PFSK-1 (cell line): Measurements from ENCODE around the gene PAPPA2.

ENCODE experiments used
- FOXP2 ChIP-seq: optimal IDR thresholded peaks from 2 replicates; pipeline ENCODE3; 2011; ENCODE audit warnings: borderline replicate concordance, control low read depth, inconsistent platforms; ENCODE audit not compliant: insufficient read depth; ENCODE audit errors: extremely low read length, extremely low read depth
- POLR2AphosphoS5 ChIP-seq: IDR thresholded peaks from 2 replicates; pipeline ENCODE4 v1.6.1; 2012; ENCODE audit warnings: low read depth, mild to moderate bottlenecking, control low read depth, low read length, moderate library complexity
- SIN3A ChIP-seq: IDR thresholded peaks from 2 replicates; pipeline ENCODE4 v1.6.1; 2012; ENCODE audit warnings: mild to moderate bottlenecking, low read length, moderate library complexity, borderline replicate concordance; ENCODE audit not compliant: insufficient read depth
- TAF1 ChIP-seq: IDR thresholded peaks from 2 replicates; pipeline ENCODE4 v1.6.1; 2012; ENCODE audit warnings: low read length, control low read depth, borderline replicate concordance; ENCODE audit not compliant: insufficient read depth
- TF ChIP-seq, protein P1 (sequence below), 2 experiments: IDR thresholded peaks; 2 replicates each; pipeline versions ENCODE4 v1.6.1 to v1.8.0; 2011 to 2012; ENCODE audit warnings: low read depth in 2 of 2, low read length in 2 of 2, control low read depth in 1 of 2, inconsistent platforms in 1 of 2, mild to moderate bottlenecking in 1 of 2, moderate library complexity in 1 of 2; ENCODE audit not compliant: insufficient read depth in 1 of 2

Gene PAPPA2

GRCh38 chr1:176543360-176544129, 80.6 kb downstream of the PAPPA2 start:
- no peak for TF ChIP-seq POLR2AphosphoS5
- TF ChIP-seq, protein P1, sequence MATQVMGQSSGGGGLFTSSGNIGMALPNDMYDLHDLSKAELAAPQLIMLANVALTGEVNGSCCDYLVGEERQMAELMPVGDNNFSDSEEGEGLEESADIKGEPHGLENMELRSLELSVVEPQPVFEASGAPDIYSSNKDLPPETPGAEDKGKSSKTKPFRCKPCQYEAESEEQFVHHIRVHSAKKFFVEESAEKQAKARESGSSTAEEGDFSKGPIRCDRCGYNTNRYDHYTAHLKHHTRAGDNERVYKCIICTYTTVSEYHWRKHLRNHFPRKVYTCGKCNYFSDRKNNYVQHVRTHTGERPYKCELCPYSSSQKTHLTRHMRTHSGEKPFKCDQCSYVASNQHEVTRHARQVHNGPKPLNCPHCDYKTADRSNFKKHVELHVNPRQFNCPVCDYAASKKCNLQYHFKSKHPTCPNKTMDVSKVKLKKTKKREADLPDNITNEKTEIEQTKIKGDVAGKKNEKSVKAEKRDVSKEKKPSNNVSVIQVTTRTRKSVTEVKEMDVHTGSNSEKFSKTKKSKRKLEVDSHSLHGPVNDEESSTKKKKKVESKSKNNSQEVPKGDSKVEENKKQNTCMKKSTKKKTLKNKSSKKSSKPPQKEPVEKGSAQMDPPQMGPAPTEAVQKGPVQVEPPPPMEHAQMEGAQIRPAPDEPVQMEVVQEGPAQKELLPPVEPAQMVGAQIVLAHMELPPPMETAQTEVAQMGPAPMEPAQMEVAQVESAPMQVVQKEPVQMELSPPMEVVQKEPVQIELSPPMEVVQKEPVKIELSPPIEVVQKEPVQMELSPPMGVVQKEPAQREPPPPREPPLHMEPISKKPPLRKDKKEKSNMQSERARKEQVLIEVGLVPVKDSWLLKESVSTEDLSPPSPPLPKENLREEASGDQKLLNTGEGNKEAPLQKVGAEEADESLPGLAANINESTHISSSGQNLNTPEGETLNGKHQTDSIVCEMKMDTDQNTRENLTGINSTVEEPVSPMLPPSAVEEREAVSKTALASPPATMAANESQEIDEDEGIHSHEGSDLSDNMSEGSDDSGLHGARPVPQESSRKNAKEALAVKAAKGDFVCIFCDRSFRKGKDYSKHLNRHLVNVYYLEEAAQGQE (IDR thresholded peaks at IDR 0.05; ENCODE audit: insufficient read depth in 1 of 2, low read depth in 2 of 2, low read length in 2 of 2) = no peak
- no peak for TF ChIP-seq SIN3A
- no peak for TF ChIP-seq TAF1
- no peak for TF ChIP-seq FOXP2

DNA sequence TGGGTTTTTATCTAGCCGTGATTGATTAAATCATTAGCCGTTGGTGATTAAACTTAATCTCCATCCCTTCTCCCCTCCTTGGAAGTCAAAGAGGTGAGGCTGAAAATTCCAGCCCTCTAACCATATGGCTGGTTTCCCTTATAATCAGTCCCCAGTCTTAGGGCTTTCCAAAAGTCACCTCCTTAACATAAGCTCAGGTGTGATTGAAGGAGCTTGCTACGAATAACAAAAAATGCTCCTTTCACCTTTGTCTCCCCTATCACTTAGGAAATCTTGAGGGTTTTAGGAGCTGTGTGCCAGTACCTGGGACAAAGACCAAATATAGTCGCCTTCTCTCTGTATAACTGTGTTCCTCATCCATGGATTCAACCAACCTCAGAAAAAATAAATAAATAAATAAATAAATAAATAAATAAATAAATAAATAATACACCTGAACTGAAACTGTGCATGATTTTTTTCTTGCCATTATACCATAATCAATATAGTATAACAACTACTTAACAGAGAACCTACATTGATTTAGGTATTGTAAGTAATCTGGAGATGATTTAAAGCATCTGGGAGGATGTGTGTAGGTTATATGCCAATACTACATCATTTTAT, 82.2 kb downstream of the PAPPA2 start:
- TF ChIP-seq POLR2AphosphoS5 (no peak), TAF1 (no peak), SIN3A (no peak), FOXP2 (no peak)
- TF ChIP-seq, protein P1 (IDR thresholded peaks at IDR 0.05; ENCODE audit: insufficient read depth in 1 of 2, low read depth in 2 of 2, low read length in 2 of 2) = no peak

DNA sequence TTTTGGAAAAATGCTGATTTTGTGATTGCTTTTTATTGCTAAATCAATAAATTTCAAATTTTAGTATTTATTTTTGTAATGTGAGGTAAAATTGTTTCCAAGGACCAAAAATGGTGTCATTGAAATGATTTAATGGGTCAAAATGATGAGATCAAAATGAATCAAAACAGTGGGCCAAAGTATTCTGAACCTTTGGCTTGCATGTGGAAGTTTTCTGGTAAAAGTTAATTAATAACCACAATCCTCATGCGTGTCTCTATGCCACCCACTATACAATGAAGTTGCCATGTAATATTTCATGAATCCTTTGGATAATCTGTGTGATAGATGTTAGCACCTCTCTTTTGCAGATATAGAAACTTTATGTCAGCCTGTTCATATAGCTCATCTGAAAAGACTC, 83.8 kb downstream of the PAPPA2 start:
- TF ChIP-seq POLR2AphosphoS5 (no peak), TAF1 (no peak), FOXP2 (no peak), SIN3A (no peak)
- TF ChIP-seq, protein P1 (IDR thresholded peaks at IDR 0.05; ENCODE audit: insufficient read depth in 1 of 2, low read depth in 2 of 2, low read length in 2 of 2) = no peak

DNA sequence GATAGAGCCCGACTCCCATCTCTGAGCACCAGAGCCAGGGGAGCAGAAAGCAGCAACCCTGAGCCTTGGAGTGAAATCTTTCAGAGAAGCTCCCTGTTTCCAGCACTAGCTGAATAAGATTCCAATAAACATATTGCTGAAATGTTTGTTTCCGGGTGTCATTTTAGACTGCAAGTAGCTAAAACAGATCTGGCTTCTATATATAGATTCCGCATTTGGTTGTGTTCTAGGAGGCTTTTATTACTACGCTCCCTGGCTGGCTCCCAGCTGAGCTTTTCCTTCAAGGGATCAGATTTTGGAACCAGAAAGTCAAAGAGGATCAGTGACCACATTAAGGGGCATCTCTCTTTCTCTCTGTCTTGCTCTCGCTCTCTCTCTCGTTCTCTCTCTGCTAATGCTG, 88.2 kb downstream of the PAPPA2 start:
- TF ChIP-seq, protein P1 (IDR thresholded peaks at IDR 0.05; ENCODE audit: insufficient read depth in 1 of 2, low read depth in 2 of 2, low read length in 2 of 2) = no peak
- TF ChIP-seq TAF1 (no peak), SIN3A (no peak), POLR2AphosphoS5 (no peak), FOXP2 (no peak)
